GM12878 (cell line): ENCODE measurements around the gene TSC22D3. TPM values are rescaled to one million over a fixed set of nuclear protein-coding genes. Genes with fewer than 3 reads are reported as not detected.

Experiments used
- ATAC-seq: fragments of 200-7000 bp; cut with Tn5 transposase; 3 replicates; pipeline ENCODE4 v1.9.1; 2020; ENCODE audit warnings: mild to moderate bottlenecking, moderate library complexity
- BruUV-seq: library from RNA; stranded (reverse); fragments of 400-500 nt; replicated peaks from 2 replicates; lab custom pipeline; 2021; lab: Mats Ljungman, UMichigan
- CTCF ChIA-PET: fragments of 300-600 bp; sonication (Branson Sonifier 250); formaldehyde crosslinking; extraction: SDS; loops from one replicate; lab custom pipeline; 2021; ENCODE audit warnings: inconsistent platforms; lab: Yijun Ruan, JAX
- POLR2A ChIA-PET: fragments of 350-600 bp; formaldehyde crosslinking; extraction: SDS; loops from one replicate; lab custom pipeline; 2021; ENCODE audit warnings: inconsistent platforms; lab: Charles Lee
- RAD21 ChIA-PET: fragments of 300-600 bp; sonication (Branson Sonifier 250); formaldehyde crosslinking; loops from one replicate; lab custom pipeline; 2023; ENCODE audit warnings: antibody characterized with exemption; ENCODE audit not compliant: unreplicated experiment; lab: Charles Lee
- SMC1A ChIA-PET: fragments of 300-600 bp; sonication (Branson Sonifier 250); formaldehyde crosslinking; loops from one replicate; lab custom pipeline; 2023; ENCODE audit not compliant: unreplicated experiment, uncharacterized antibody; lab: Charles Lee
- DNase-seq: peaks from one replicate; pipeline ENCODE4 v3.0.0-alpha.2; 2011; ENCODE audit warnings: low read depth, low spot score
- FAIRE-seq: peaks from 3 replicates; lab custom pipeline; 2011; peaks lifted over from hg19 to GRCh38; lab: Jason Lieb, UNC
- H2AFZ ChIP-seq: 2 replicates; pipeline ENCODE4 v1.6.0; 2011; ENCODE audit warnings: low read depth, low read length, control low read depth; ENCODE audit not compliant: control insufficient read depth
- H3K27ac ChIP-seq: 2 replicates; pipeline ENCODE4 v1.5.1; 2011; ENCODE audit warnings: control low read depth; ENCODE audit not compliant: control insufficient read depth, insufficient read depth
- H3K27me3 ChIP-seq, 2 experiments: replicated peaks in 1 of 2; 2 replicates each; pipeline versions ENCODE4 v1.6.0 to v1.6.1; 2011; ENCODE audit warnings: low read length in 1 of 2; ENCODE audit not compliant: control insufficient read depth in 2 of 2, insufficient read depth in 2 of 2
- H3K36me3 ChIP-seq, 2 experiments: 2 replicates each; pipeline ENCODE4 v1.5.1; 2011; ENCODE audit warnings: low read length in 1 of 2; ENCODE audit not compliant: control insufficient read depth in 2 of 2, insufficient read depth in 2 of 2
- H3K4me1 ChIP-seq: 2 replicates; pipeline ENCODE4 v1.6.1; 2011; ENCODE audit warnings: mild to moderate bottlenecking, low read length, moderate library complexity, mixed read lengths; ENCODE audit not compliant: control insufficient read depth, insufficient read depth
- H3K4me2 ChIP-seq: 2 replicates; pipeline ENCODE4 v1.6.0; 2011; ENCODE audit warnings: control low read depth; ENCODE audit not compliant: control insufficient read depth, insufficient read depth
- H3K4me3 ChIP-seq: fragments of 200-600 bp; sonication (generic); 2 replicates; pipeline ENCODE4 v1.5.1; 2016
- H3K79me2 ChIP-seq: 2 replicates; pipeline ENCODE4 v1.6.0; 2011; ENCODE audit warnings: low read length; ENCODE audit not compliant: control insufficient read depth, insufficient read depth
- H3K9ac ChIP-seq: 2 replicates; pipeline ENCODE4 v1.8.0; 2011; ENCODE audit warnings: low read length, control low read depth, mixed read lengths; ENCODE audit not compliant: control insufficient read depth, insufficient read depth
- H3K9me3 ChIP-seq: replicated peaks from 3 replicates; pipeline ENCODE4 v1.5.1; 2011; ENCODE audit warnings: mild to moderate bottlenecking, low read length; ENCODE audit not compliant: control insufficient read depth, insufficient read depth
- H4K20me1 ChIP-seq: 2 replicates; pipeline ENCODE4 v1.6.0; 2011; ENCODE audit not compliant: control insufficient read depth, insufficient read depth
- ASH2L ChIP-seq: fragments of 300-600, 200-600 bp; sonication (generic); IDR thresholded peaks from 2 replicates; pipeline ENCODE4 v1.6.1; 2017; ENCODE audit warnings: low read depth, mild to moderate bottlenecking, borderline replicate concordance
- BACH1 ChIP-seq: fragments of 450-650 bp; IDR thresholded peaks from 2 replicates; pipeline ENCODE4 v1.6.1; 2017; ENCODE audit warnings: mild to moderate bottlenecking, borderline replicate concordance
- CBFB ChIP-seq: IDR thresholded peaks from 2 replicates; pipeline ENCODE4 v1.6.1; 2016; ENCODE audit warnings: antibody characterized with exemption, low read depth
- CBX5 ChIP-seq: sonication (generic); IDR thresholded peaks from 2 replicates; pipeline ENCODE4 v1.6.1; 2016; ENCODE audit warnings: low read depth, moderate library complexity, mild to moderate bottlenecking, inconsistent platforms
- CHD2 ChIP-seq: IDR thresholded peaks from 2 replicates; pipeline ENCODE4 v1.6.1; 2011; ENCODE audit warnings: low read depth, low read length, improper control_type of control experiment, borderline replicate concordance
- CTCF ChIP-seq, 3 experiments: IDR thresholded peaks in 2 of 3; conservative IDR thresholded peaks in 1 of 3; 2 replicates each; pipeline ENCODE4 v1.5.1; 2011; ENCODE audit warnings: low read depth in 3 of 3, low read length in 3 of 3, mild to moderate bottlenecking in 3 of 3, control low read depth in 2 of 3, moderate library complexity in 2 of 3, inconsistent platforms in 1 of 3, mixed read lengths in 1 of 3; ENCODE audit not compliant: control insufficient read depth in 2 of 3, insufficient read depth in 1 of 3; ENCODE audit errors: extremely low read depth in 1 of 3
- EGR1 ChIP-seq, 2 experiments: IDR thresholded peaks; 1 replicate in 1 of 2; 2 replicates in 1 of 2; pipeline ENCODE4 v1.6.1; 2011 to 2012; ENCODE audit warnings: low read depth in 2 of 2, low read length in 2 of 2, borderline replicate concordance in 1 of 2, mild to moderate bottlenecking in 1 of 2, moderate library complexity in 1 of 2
- HCFC1 ChIP-seq: fragments of 150-350 bp; IDR thresholded peaks from 2 replicates; pipeline ENCODE4 v1.6.1; 2014; ENCODE audit warnings: low read length
- IKZF2 ChIP-seq, 2 experiments: fragments of 450-650 bp; IDR thresholded peaks; 2 replicates each; pipeline ENCODE4 v1.6.1; 2017; ENCODE audit warnings: mild to moderate bottlenecking in 2 of 2, moderate library complexity in 2 of 2
- IRF4 ChIP-seq: IDR thresholded peaks from 2 replicates; pipeline ENCODE4 v1.6.1; 2011; ENCODE audit warnings: low read depth, low read length
- LARP7 ChIP-seq: fragments of 450-650 bp; IDR thresholded peaks from 2 replicates; pipeline ENCODE4 v1.6.1; 2017; ENCODE audit warnings: mild to moderate bottlenecking
- NR2C1 ChIP-seq: fragments of 450-650 bp; IDR thresholded peaks from 2 replicates; pipeline ENCODE4 v1.6.1; 2017; ENCODE audit warnings: antibody characterized with exemption, mild to moderate bottlenecking, moderate library complexity
- PML ChIP-seq: IDR thresholded peaks from 2 replicates; pipeline ENCODE4 v1.6.1; 2012; ENCODE audit warnings: low read length, inconsistent platforms
- POLR2AphosphoS5 ChIP-seq: IDR thresholded peaks from 2 replicates; pipeline ENCODE4 v1.6.1; 2011; ENCODE audit warnings: mild to moderate bottlenecking, low read length, inconsistent platforms
- SIX5 ChIP-seq: IDR thresholded peaks from 2 replicates; pipeline ENCODE4 v1.6.1; 2011; ENCODE audit warnings: mild to moderate bottlenecking, low read depth, low read length, moderate library complexity; ENCODE audit not compliant: severe bottlenecking
- SREBF2 ChIP-seq: IDR thresholded peaks from 2 replicates; pipeline ENCODE4 v1.6.1; 2012; ENCODE audit warnings: mild to moderate bottlenecking, low read length
- WRNIP1 ChIP-seq: IDR thresholded peaks from 2 replicates; pipeline ENCODE4 v1.6.1; 2011; ENCODE audit warnings: low read depth, low read length, improper control_type of control experiment, borderline replicate concordance
- YY1 ChIP-seq: IDR thresholded peaks from 2 replicates; pipeline ENCODE4 v1.6.1; 2011; ENCODE audit warnings: low read depth, mild to moderate bottlenecking, low read length
- ZNF384 ChIP-seq: IDR thresholded peaks from 2 replicates; pipeline ENCODE4 v1.6.1; 2012; ENCODE audit warnings: low read depth, mild to moderate bottlenecking, low read length, improper control_type of control experiment, borderline replicate concordance
- WGBS: methylation state at CpG from one replicate; pipeline ENCODE4 v1.1.6; 2016; ENCODE audit warnings: low lambda C conversion rate; ENCODE audit not compliant: insufficient replicate concordance, insufficient coverage; ENCODE audit errors: missing lambda C conversion rate; 5-methylcytosine and 5-hydroxymethylcytosine counted together
- in situ Hi-C: fragments of 300-500 bp; cut with MboI; formaldehyde crosslinking; loops from 9 replicates; pipeline ENCODE4 v1.14.3; 2018; ENCODE audit warnings: mixed read lengths
- intact Hi-C: fragments of 100-400 bp; cut with micrococcal nuclease; formaldehyde crosslinking; loops from one replicate; pipeline ENCODE4 v1.14.2; 2022; ENCODE audit not compliant: unreplicated experiment
- polyA plus RNA-seq, 11 experiments: library from polyadenylated mRNA; depleted of rRNA in 4 of 11; unstranded in 6 of 11; stranded (reverse) in 5 of 11; fragments of >200 nt; fragmentation: Nextera tagmentation in 4 of 11; fragmentation: Illumina TruSeq in 1 of 11; extraction: Ambion mirVana in 4 of 11; extraction: Trizol in 1 of 11; gene quantifications; 1 replicate in 1 of 11; 2 replicates in 10 of 11; pipeline versions ENCODE4 v1.2.1 to v1.2.3, GENCODE V29; 2011 to 2016; ENCODE audit warnings: inconsistent platforms in 2 of 11, missing spikeins in 2 of 11, low read depth in 1 of 11
- total RNA-seq, 4 experiments: library from RNA; depleted of rRNA in 3 of 4; stranded (reverse); fragments of >200 nt in 3 of 4; fragmentation: Illumina TruSeq in 1 of 4; extraction: Trizol in 1 of 4; gene quantifications; 2 replicates each; pipeline versions ENCODE4 v1.2.1 to v1.2.3, GENCODE V29; 2013 to 2021
- TF ChIP-seq, protein P1 (sequence below): fragments of 450-650 bp; IDR thresholded peaks from 2 replicates; pipeline ENCODE4 v1.6.1; 2014; ENCODE audit warnings: mild to moderate bottlenecking

The TSC22D3 gene
- total and polyA plus RNA-seq, 10 of the 15 experiments (the other 5 are each of a cell fraction or from before 2014, with no cell fraction given): 4.6 to 122 (median 16.1) TPM

GRCh38 chrX:107713203-107713542 is 62.4 kb downstream of the TSC22D3 start (continued):
- TF ChIP-seq EGR1 (IDR thresholded peaks at IDR 0.05; ENCODE audit: borderline replicate concordance in 1 of 2, low read depth in 2 of 2, low read length in 2 of 2): no peak
- TF ChIP-seq HCFC1: no peak
- no peak for TF ChIP-seq ASH2L
- no peak for TF ChIP-seq POLR2AphosphoS5
- no peak for TF ChIP-seq CTCF (IDR thresholded peaks at IDR 0.05 in 2 of 3, conservative IDR thresholded peaks at IDR 0.05 in 1 of 3; ENCODE audit: control insufficient read depth in 2 of 3, extremely low read depth in 1 of 3, insufficient read depth in 1 of 3, low read depth in 3 of 3, low read length in 3 of 3)
- TF ChIP-seq ZNF384: no peak

- ChIA-PET SMC1A (interaction anchor here (0.9 to 16.4 kb wide), 12 partner anchors 11 to 151 kb away, joined by 3 to 425 read pairs (median 4); no protein-coding TSS in a partner anchor), RAD21 (interaction anchor here (0.8 to 15.7 kb wide), 7 partner anchors 11 to 63 kb away, joined by 3 to 444 read pairs (median 6); partner anchors contain the start of gene TSC22D3), POLR2A (interaction anchor here (0.9 to 18.2 kb wide), 7 partner anchors 8 to 54 kb away, joined by 3 to 287 read pairs (median 5); no protein-coding TSS in a partner anchor), CTCF (interaction anchor here (0.7 to 4.7 kb wide), 8 partner anchors 9 to 65 kb away, joined by 3 to 89 read pairs (median 4); partner anchors contain the start of genes NCBP2L and TSC22D3)
- FAIRE-seq (no peak), DNase-seq (no peak), ATAC-seq (no peak)
- intact Hi-C loops: no loop called here
- in situ Hi-C loops: loop anchor here (5.0 kb wide), 1 partner anchor 35 kb away; no protein-coding TSS in a partner anchor
- H3K4me3 ChIP-seq: no peak overlapping the region
- no peak overlapping the region for H3K4me2 ChIP-seq
- peaks cover 4% of the 10 kb centered on the region; the same call in 1 of the 2 replicates for H4K20me1 ChIP-seq
- H3K4me1 ChIP-seq: peaks cover 20% of the 10 kb centered on the region
- no peaks in the 10 kb centered on the region for H3K27me3 ChIP-seq
- no peak overlapping the region for H3K9ac ChIP-seq
- no peak overlapping the region for H3K27ac ChIP-seq
- 66% methylated on average over 13 of the region's 13 CpGs for WGBS
- H3K79me2 ChIP-seq: peaks cover 17% of the 10 kb centered on the region
- no TSS peak for BruUV-seq
- no peak overlapping the region for H2AFZ ChIP-seq
- no peaks in the 10 kb centered on the region for H3K36me3 ChIP-seq
- no peaks in the 10 kb centered on the region; the same call in 2 of the 3 replicates for H3K9me3 ChIP-seq
- TF ChIP-seq SREBF2 (no peak), CHD2 (no peak), PML (no peak), WRNIP1 (no peak), CBX5 (no peak), IKZF2 (IDR thresholded peaks at IDR 0.05) (0 out of 4 replicates have a peak, but pooled peaks have one; percentile 36 to 43), CBFB (no peak), ASH2L (no peak), SIX5 (no peak), YY1 (no peak), IRF4 (no peak), LARP7 (no peak), NR2C1 (no peak), BACH1 (peak; percentile 39; the same call in 1 of the 2 replicates), ZNF384 (no peak), POLR2AphosphoS5 (peak; percentile 58)
- TF ChIP-seq, protein P1, sequence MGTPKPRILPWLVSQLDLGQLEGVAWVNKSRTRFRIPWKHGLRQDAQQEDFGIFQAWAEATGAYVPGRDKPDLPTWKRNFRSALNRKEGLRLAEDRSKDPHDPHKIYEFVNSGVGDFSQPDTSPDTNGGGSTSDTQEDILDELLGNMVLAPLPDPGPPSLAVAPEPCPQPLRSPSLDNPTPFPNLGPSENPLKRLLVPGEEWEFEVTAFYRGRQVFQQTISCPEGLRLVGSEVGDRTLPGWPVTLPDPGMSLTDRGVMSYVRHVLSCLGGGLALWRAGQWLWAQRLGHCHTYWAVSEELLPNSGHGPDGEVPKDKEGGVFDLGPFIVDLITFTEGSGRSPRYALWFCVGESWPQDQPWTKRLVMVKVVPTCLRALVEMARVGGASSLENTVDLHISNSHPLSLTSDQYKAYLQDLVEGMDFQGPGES: no peak
These were observed 63.1 kb downstream of the TSC22D3 start for GRCh38 chrX:107712231-107713202.
